HepG2 (cell line): ENCODE data around the gene ONECUT1. TPM values are rescaled to one million over a fixed set of nuclear protein-coding genes. Genes with fewer than 3 reads are reported as not detected.

Experiments
- ATAC-seq: fragments of 200-7000 bp; cut with Tn5 transposase; 3 replicates; pipeline ENCODE4 v1.9.1; 2020; ENCODE audit warnings: mild to moderate bottlenecking, moderate library complexity
- BruUV-seq: library from RNA; stranded (reverse); fragments of 400-500 nt; replicated peaks from 2 replicates; lab custom pipeline; 2021; lab: Mats Ljungman, UMichigan
- CTCF ChIA-PET: fragments of 300-600 bp; formaldehyde crosslinking; extraction: SDS; loops from one replicate; lab custom pipeline; 2021; ENCODE audit warnings: low total read pairs, inconsistent platforms, low intra/inter-chr PET ratio; lab: Yijun Ruan, JAX
- POLR2A ChIA-PET: fragments of 350-600 bp; sonication (Branson Sonifier 250); formaldehyde crosslinking; loops from one replicate; lab custom pipeline; 2020; ENCODE audit warnings: antibody characterized with exemption, inconsistent platforms; lab: Yijun Ruan, JAX
- DNase-seq: peaks from one replicate; pipeline ENCODE4 v3.0.0-alpha.2; 2015; ENCODE audit warnings: low spot score
- FAIRE-seq: peaks from 3 replicates; lab custom pipeline; 2011; peaks lifted over from hg19 to GRCh38; lab: Jason Lieb, UNC
- H2AFZ ChIP-seq: one replicate; pipeline ENCODE4 v1.6.1; 2011; ENCODE audit warnings: low read length, inconsistent platforms
- H3K27ac ChIP-seq: fragments of 300-600 bp; 3 replicates; pipeline ENCODE4 v1.8.0; 2011; ENCODE audit warnings: mixed run types, mild to moderate bottlenecking, mixed read lengths, low read length, inconsistent platforms; ENCODE audit not compliant: insufficient read depth; ENCODE audit errors: extremely low read length
- H3K27me3 ChIP-seq, 2 experiments: fragments of 200-600 bp in 1 of 2; 2 replicates in 1 of 2; 3 replicates in 1 of 2; pipeline versions ENCODE4 v1.6.0 to v1.8.0; 2011; ENCODE audit warnings: low read length in 2 of 2, mild to moderate bottlenecking in 2 of 2, moderate library complexity in 2 of 2, inconsistent platforms in 1 of 2; ENCODE audit not compliant: insufficient read depth in 2 of 2, control insufficient read depth in 1 of 2
- H3K36me3 ChIP-seq, 2 experiments: fragments of 200-600 bp in 1 of 2; replicated peaks in 1 of 2; 2 replicates in 1 of 2; 3 replicates in 1 of 2; pipeline versions ENCODE4 v1.5.1 to v1.8.0; 2011; ENCODE audit warnings: low read length in 2 of 2, inconsistent platforms in 1 of 2; ENCODE audit not compliant: insufficient read depth in 2 of 2, control insufficient read depth in 1 of 2
- H3K4me1 ChIP-seq: 2 replicates; pipeline ENCODE4 v1.5.1; 2012; ENCODE audit warnings: low read length, inconsistent platforms; ENCODE audit not compliant: insufficient read depth
- H3K4me2 ChIP-seq: 2 replicates; pipeline ENCODE4 v1.6.0; 2011; ENCODE audit warnings: low read depth, low read length, inconsistent platforms
- H3K4me3 ChIP-seq, 3 experiments: fragments of 200-600 bp in 1 of 3; sonication (generic), shearing (Covaris generic) in 1 of 3; replicated peaks in 1 of 3; 2 replicates each; pipeline ENCODE4 v1.5.1; 2011 to 2016; ENCODE audit warnings: low read length in 3 of 3, inconsistent platforms in 2 of 3, low read depth in 2 of 3, mild to moderate bottlenecking in 2 of 3, control low read depth in 1 of 3, mixed read lengths in 1 of 3; ENCODE audit not compliant: insufficient read depth in 1 of 3
- H3K79me2 ChIP-seq: one replicate; pipeline ENCODE4 v1.6.1; 2011; ENCODE audit warnings: low read length, inconsistent platforms; ENCODE audit not compliant: insufficient read depth
- H3K9ac ChIP-seq: 2 replicates; pipeline ENCODE4 v1.6.0; 2011; ENCODE audit warnings: mild to moderate bottlenecking, low read depth, low read length, inconsistent platforms; ENCODE audit not compliant: insufficient read depth
- H3K9me3 ChIP-seq: 2 replicates; pipeline ENCODE4 v1.5.1; 2012; ENCODE audit warnings: mild to moderate bottlenecking, low read length
- H4K20me1 ChIP-seq: 2 replicates; pipeline ENCODE4 v1.6.0; 2011; ENCODE audit warnings: inconsistent platforms, mild to moderate bottlenecking, low read length, moderate library complexity; ENCODE audit not compliant: insufficient read depth
- BRCA1 ChIP-seq: sonication (generic); formaldehyde crosslinking; IDR thresholded peaks from 2 replicates; pipeline ENCODE4 v1.4.0; 2020; ENCODE audit warnings: missing genetic modification reagents
- ISL2 ChIP-seq: sonication (generic); formaldehyde crosslinking; IDR thresholded peaks from 2 replicates; pipeline ENCODE4 v1.5.0; 2020; ENCODE audit warnings: missing genetic modification reagents
- MAFF ChIP-seq: IDR thresholded peaks from 2 replicates; pipeline ENCODE4 v1.6.1; 2011; ENCODE audit warnings: low read depth, low read length, improper control_type of control experiment
- PBX2 ChIP-seq: IDR thresholded peaks from 2 replicates; pipeline ENCODE4 v1.6.1; 2016; ENCODE audit warnings: control low read depth
- ZNF451 ChIP-seq: sonication (generic); formaldehyde crosslinking; IDR thresholded peaks from 2 replicates; pipeline ENCODE4 v1.5.0; 2020; ENCODE audit warnings: mild to moderate bottlenecking, missing genetic modification reagents
- ZNF460 ChIP-seq: sonication (generic); formaldehyde crosslinking; IDR thresholded peaks from 2 replicates; pipeline ENCODE4 v1.5.1; 2020; ENCODE audit warnings: missing genetic modification reagents, mild to moderate bottlenecking, borderline replicate concordance
- WGBS: methylation state at CpG from one replicate; pipeline ENCODE4 v1.1.6; 2017; ENCODE audit warnings: low lambda C conversion rate; 5-methylcytosine and 5-hydroxymethylcytosine counted together
- in situ Hi-C: cut with HindIII; loops from 2 replicates; pipeline ENCODE4 v1.10.0; 2017; ENCODE audit warnings: low pct_unique_long_range_greater_than_20kb; ENCODE audit not compliant: extremely low pct_ligation_motif_present
- intact Hi-C: fragments of 100-400 bp; cut with micrococcal nuclease; formaldehyde crosslinking; loops from one replicate; pipeline ENCODE4 v1.10.0; 2022; ENCODE audit not compliant: unreplicated experiment
- polyA plus RNA-seq, 8 experiments: library from polyadenylated mRNA; depleted of rRNA in 3 of 8; stranded (reverse) in 7 of 8; unstranded in 1 of 8; fragments of >200 nt; fragmentation: Illumina TruSeq in 4 of 8; extraction: Trizol in 4 of 8; gene quantifications; 2 replicates each; pipeline versions ENCODE4 v1.2.1 to v1.2.3, GENCODE V29; 2011 to 2016; ENCODE audit warnings: low read depth in 4 of 8, missing spikeins in 1 of 8, mixed read lengths in 1 of 8; ENCODE audit not compliant: insufficient read depth in 1 of 8
- total RNA-seq, 5 experiments: library from RNA; depleted of rRNA; stranded (reverse); fragments of >200 nt; fragmentation: Illumina TruSeq; extraction: Trizol; gene quantifications; 2 replicates each; pipeline ENCODE4 v1.2.3, GENCODE V29; 2016; ENCODE audit warnings: low read depth in 1 of 5

The ONECUT1 gene
- total and polyA plus RNA-seq, 2 of the 13 experiments (the other 11 are each of a cell fraction or from before 2014, with no cell fraction given): 3.5 to 9.1 TPM

- TF ChIP-seq PBX2 (CRISPR knock-in tag): no peak
- TF ChIP-seq, all 625 proteins: peak for 10
These were observed 54.7 kb downstream of the ONECUT1 start (continued) for GRCh38 chr15:52735231-52736089.

- TF ChIP-seq BRCA1 (no peak), ZNF460 (CRISPR knock-in tag) (peak; percentile 84), ISL2 (CRISPR knock-in tag) (no peak), ZNF451 (CRISPR knock-in tag) (no peak), MAFF (peak; percentile 9; the same call in 1 of the 2 replicates)
- Histone ChIP-seq H3K27me3 (no peaks in the 10 kb centered on the region), H3K79me2 (no peaks in the 10 kb centered on the region), H3K9ac (no peak overlapping the region), H4K20me1 (no peaks in the 10 kb centered on the region), H3K4me1 (peaks cover 45% of the 10 kb centered on the region), H3K4me3 (no peak overlapping the region), H2AFZ (no peak overlapping the region), H3K27ac (no peak overlapping the region), H3K4me2 (peak overlapping the region; percentile 72; the same call in 1 of the 2 replicates), H3K9me3 (no peaks in the 10 kb centered on the region), H3K36me3 (no peaks in the 10 kb centered on the region)
- BruUV-seq: no TSS peak
- in situ Hi-C loops (loop anchor here (5.0 kb wide), 1 partner anchor 482 kb away; no protein-coding TSS in a partner anchor), intact Hi-C loops (loop anchor here (5.0 to 10.0 kb wide), 3 partner anchors 82 to 550 kb away; partner anchors contain the start of gene MYO5A)
- ATAC-seq: no peak
- no peak for FAIRE-seq
- CTCF ChIA-PET: interaction anchor here (2.6 kb wide), 1 partner anchor 479 kb away, joined by 25 read pairs; no protein-coding TSS in a partner anchor
- POLR2A ChIA-PET: interaction anchor here (1.2 to 1.9 kb wide), 3 partner anchors 55 to 446 kb away, joined by 3 to 7 read pairs (median 4); partner anchors contain the start of gene ATOSA
- DNase-seq: no peak
- 37% methylated on average over 3 of the region's 3 CpGs for WGBS
These were observed 55.8 kb downstream of the ONECUT1 start for GRCh38 chr15:52734329-52734728.
